ENCODE results near the gene WDR90. TPM values are rescaled to one million over a fixed set of nuclear protein-coding genes. Genes with fewer than 3 reads are reported as not detected.

Gene WDR90
- total RNA-seq, 1 experiment from 2014 or later, result 147 TPM

GRCh38 chr16:629185-629832, 19.9 kb upstream of the WDR90 start:
- Histone ChIP-seq H3K4me1 (ENCODE audit: insufficient read depth, low read length, poor library complexity, severe bottlenecking) (no peaks in the 10 kb centered on the region), H3K4me3 (ENCODE audit: low read depth, low read length, poor library complexity, severe bottlenecking) (no peak overlapping the region), H3K27ac (ENCODE audit: low read depth, low read length, poor library complexity, severe bottlenecking) (no peak overlapping the region), H3K36me3 (ENCODE audit: insufficient read depth, low read length, poor library complexity, severe bottlenecking) (peaks cover 4% of the 10 kb centered on the region), H3K27me3 (replicated peaks; ENCODE audit: insufficient read depth, low read depth, low read length, poor library complexity) (no peaks in the 10 kb centered on the region), H3K9me3 (ENCODE audit: low read depth, low read length, poor library complexity, severe bottlenecking) (no peaks in the 10 kb centered on the region)
- POLR2A ChIA-PET (ENCODE audit: low non-redundant PET), result interaction anchor here (0.5 kb wide), 1 partner anchor 638 kb away, joined by 5 read pairs; no protein-coding TSS in a partner anchor
- intact Hi-C loops (cut with micrococcal nuclease; ENCODE audit: unreplicated experiment), result no loop called here
- CTCF ChIA-PET, result no interaction called here
- no peak for DNase-seq (ENCODE audit: low spot score)
- no TSS peak for BruUV-seq (replicated peaks)
- TF ChIP-seq CTCF (conservative IDR thresholded peaks at IDR 0.05; ENCODE audit: low read depth, low read length), result no peak
- no peak for TF ChIP-seq EZH2 (IDR thresholded peaks at IDR 0.05; ENCODE audit: borderline replicate concordance, low read depth, low read length, poor library complexity, severe bottlenecking)

GRCh38 chr16:629833-630248, 19.3 kb upstream of the WDR90 start:
- Histone ChIP-seq H3K27me3 (replicated peaks; ENCODE audit: insufficient read depth, low read depth, low read length, poor library complexity) (no peaks in the 10 kb centered on the region), H3K36me3 (ENCODE audit: insufficient read depth, low read length, poor library complexity, severe bottlenecking) (peaks cover 4% of the 10 kb centered on the region), H3K9me3 (ENCODE audit: low read depth, low read length, poor library complexity, severe bottlenecking) (no peaks in the 10 kb centered on the region), H3K4me3 (ENCODE audit: low read depth, low read length, poor library complexity, severe bottlenecking) (no peak overlapping the region), H3K27ac (ENCODE audit: low read depth, low read length, poor library complexity, severe bottlenecking) (no peak overlapping the region), H3K4me1 (ENCODE audit: insufficient read depth, low read length, poor library complexity, severe bottlenecking) (no peaks in the 10 kb centered on the region)
- intact Hi-C loops (cut with micrococcal nuclease; ENCODE audit: unreplicated experiment), result no loop called here
- no TSS peak for BruUV-seq (replicated peaks)
- no peak for TF ChIP-seq CTCF (conservative IDR thresholded peaks at IDR 0.05; ENCODE audit: low read depth, low read length)
- TF ChIP-seq EZH2 (IDR thresholded peaks at IDR 0.05; ENCODE audit: borderline replicate concordance, low read depth, low read length, poor library complexity, severe bottlenecking), result no peak
- no peak for DNase-seq (ENCODE audit: low spot score)
- ChIA-PET CTCF (no interaction called here), POLR2A (ENCODE audit: low non-redundant PET) (interaction anchor here (0.5 kb wide), 1 partner anchor 637 kb away, joined by 5 read pairs; no protein-coding TSS in a partner anchor)

- no peak for DNase-seq (ENCODE audit: low spot score)
- Histone ChIP-seq H3K4me1 (ENCODE audit: insufficient read depth, low read length, poor library complexity, severe bottlenecking) (no peaks in the 10 kb centered on the region), H3K27me3 (replicated peaks; ENCODE audit: insufficient read depth, low read depth, low read length, poor library complexity) (no peaks in the 10 kb centered on the region), H3K9me3 (ENCODE audit: low read depth, low read length, poor library complexity, severe bottlenecking) (no peaks in the 10 kb centered on the region), H3K36me3 (ENCODE audit: insufficient read depth, low read length, poor library complexity, severe bottlenecking) (peaks cover 4% of the 10 kb centered on the region), H3K27ac (ENCODE audit: low read depth, low read length, poor library complexity, severe bottlenecking) (peak overlapping the region; percentile 28), H3K4me3 (ENCODE audit: low read depth, low read length, poor library complexity, severe bottlenecking) (no peak overlapping the region)
- ChIA-PET POLR2A (ENCODE audit: low non-redundant PET) (no interaction called here), CTCF (no interaction called here)
- intact Hi-C loops (cut with micrococcal nuclease; ENCODE audit: unreplicated experiment), result no loop called here
- no TSS peak for BruUV-seq (replicated peaks)
- no peak for TF ChIP-seq EZH2 (IDR thresholded peaks at IDR 0.05; ENCODE audit: borderline replicate concordance, low read depth, low read length, poor library complexity, severe bottlenecking)
These were observed 18.8 kb upstream of the WDR90 start for GRCh38 chr16:630249-630814.
